ENCODE results near the gene NAV2.

NAV2 gene

DNA sequence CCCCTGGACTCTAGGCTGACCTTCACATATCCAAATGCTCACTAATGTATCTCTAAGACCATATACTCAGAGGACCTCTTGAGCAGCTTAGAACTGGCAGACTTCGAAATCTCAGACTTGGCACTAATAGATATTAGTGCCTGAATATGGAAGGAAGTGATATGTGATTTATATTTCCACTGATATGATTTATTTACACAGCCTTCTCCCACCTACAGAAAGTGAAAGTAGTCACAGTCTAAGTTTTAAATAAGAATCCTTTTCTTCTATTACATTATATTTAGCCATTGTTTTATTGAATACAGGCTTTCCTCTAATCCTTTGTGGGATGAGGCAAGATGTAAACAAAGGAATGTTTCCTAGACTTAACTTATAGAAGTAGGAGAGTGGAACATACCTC, 6.7 kb upstream of the NAV2 start:
- ChIA-PET POLR2A (no interaction called here), CTCF (interaction anchor here (1.1 kb wide), 1 partner anchor 13 kb away, joined by 3 read pairs; no protein-coding TSS in a partner anchor)
- WGBS (ENCODE audit: insufficient coverage) = no CpG with 5 or more reads among the region's 1 CpG
- Histone ChIP-seq H3K36me3 (ENCODE audit: control insufficient read depth in 4 of 4, insufficient read depth in 4 of 4, low read length in 3 of 4) (no peaks in the 10 kb centered on the region), H3K27me3 (replicated peaks in 2 of 5; ENCODE audit: control insufficient read depth in 4 of 5, insufficient read depth in 5 of 5, low read length in 4 of 5) (peaks cover 0 to 2% (median 0%) of the 10 kb centered on the region in 5 experiments), H3K4me3 (ENCODE audit: control insufficient read depth in 1 of 7, extremely low read depth in 1 of 7, insufficient read depth in 4 of 7, low read depth in 2 of 7, low read length in 6 of 7) (no peak overlapping the region), H3K4me1 (ENCODE audit: control extremely low read depth in 1 of 4, control insufficient read depth in 4 of 4, insufficient read depth in 4 of 4, low read length in 3 of 4) (peaks cover 0 to 1% (median 0%) of the 10 kb centered on the region in 4 experiments), H3K27ac (ENCODE audit: insufficient read depth in 1 of 2, low read depth in 1 of 2, low read length in 2 of 2, poor library complexity in 1 of 2, severe bottlenecking in 2 of 2) (no peak overlapping the region), H3K9me3 (ENCODE audit: control extremely low read depth in 1 of 5, control insufficient read depth in 4 of 5, insufficient read depth in 2 of 5, low read depth in 1 of 5, low read length in 4 of 5) (no peaks in the 10 kb centered on the region)
- peak in 2 of 3 donors; percentile 41 to 53 for DNase-seq

- POLR2A ChIA-PET = no interaction called here
- Histone ChIP-seq H3K27ac (ENCODE audit: insufficient read depth in 1 of 2, low read depth in 1 of 2, low read length in 2 of 2, poor library complexity in 1 of 2, severe bottlenecking in 2 of 2) (peak overlapping the region; percentile 25 to 71), H3K4me1 (ENCODE audit: control extremely low read depth in 1 of 4, control insufficient read depth in 4 of 4, insufficient read depth in 4 of 4, low read length in 3 of 4) (peaks cover 0 to 43% (median 34%) of the 10 kb centered on the region in 4 experiments), H3K27me3 (replicated peaks in 2 of 5; ENCODE audit: control insufficient read depth in 4 of 5, insufficient read depth in 5 of 5, low read length in 4 of 5) (peaks cover 0 to 32% (median 14%) of the 10 kb centered on the region in 5 experiments), H3K9me3 (ENCODE audit: control extremely low read depth in 1 of 5, control insufficient read depth in 4 of 5, insufficient read depth in 2 of 5, low read depth in 1 of 5, low read length in 4 of 5) (no peaks in the 10 kb centered on the region), H3K4me3 (ENCODE audit: control insufficient read depth in 1 of 7, extremely low read depth in 1 of 7, insufficient read depth in 4 of 7, low read depth in 2 of 7, low read length in 6 of 7) (peak overlapping the region; percentile 41 to 79 (median 67)), H3K36me3 (ENCODE audit: control insufficient read depth in 4 of 4, insufficient read depth in 4 of 4, low read length in 3 of 4) (no peaks in the 10 kb centered on the region)
- CTCF ChIA-PET = interaction anchor here (1.1 to 1.3 kb wide), 2 partner anchors 17 to 31 kb away, joined by 3 read pairs; no protein-coding TSS in a partner anchor
- DNase-seq = peak in 1 of 3 donors; percentile 32
- WGBS (ENCODE audit: insufficient coverage) = under 1% methylated on average over 15 of the region's 16 CpGs
These were observed 741 bp upstream of the NAV2 start for GRCh38 chr11:19711911-19712280.

GRCh38 chr11:19713196-19714021, 772 bp downstream of the NAV2 start:
- Histone ChIP-seq H3K4me3 (ENCODE audit: control insufficient read depth in 1 of 7, extremely low read depth in 1 of 7, insufficient read depth in 4 of 7, low read depth in 2 of 7, low read length in 6 of 7) (peak overlapping the region; percentile 41 to 79 (median 66)), H3K36me3 (ENCODE audit: control insufficient read depth in 4 of 4, insufficient read depth in 4 of 4, low read length in 3 of 4) (no peaks in the 10 kb centered on the region), H3K27me3 (replicated peaks in 2 of 5; ENCODE audit: control insufficient read depth in 4 of 5, insufficient read depth in 5 of 5, low read length in 4 of 5) (peaks cover 0 to 36% (median 14%) of the 10 kb centered on the region in 5 experiments), H3K9me3 (ENCODE audit: control extremely low read depth in 1 of 5, control insufficient read depth in 4 of 5, insufficient read depth in 2 of 5, low read depth in 1 of 5, low read length in 4 of 5) (no peaks in the 10 kb centered on the region), H3K27ac (ENCODE audit: insufficient read depth in 1 of 2, low read depth in 1 of 2, low read length in 2 of 2, poor library complexity in 1 of 2, severe bottlenecking in 2 of 2) (no peak overlapping the region), H3K4me1 (ENCODE audit: control extremely low read depth in 1 of 4, control insufficient read depth in 4 of 4, insufficient read depth in 4 of 4, low read length in 3 of 4) (peaks cover 0 to 43% (median 34%) of the 10 kb centered on the region in 4 experiments)
- DNase-seq = peak in 1 of 3 donors; percentile 22
- ChIA-PET POLR2A (no interaction called here), CTCF (interaction anchor here (1.0 to 1.3 kb wide), 2 partner anchors 10 to 19 kb away, joined by 3 to 5 read pairs; no protein-coding TSS in a partner anchor)
- 1% methylated on average over 61 of the region's 63 CpGs for WGBS (ENCODE audit: insufficient coverage)

DNA sequence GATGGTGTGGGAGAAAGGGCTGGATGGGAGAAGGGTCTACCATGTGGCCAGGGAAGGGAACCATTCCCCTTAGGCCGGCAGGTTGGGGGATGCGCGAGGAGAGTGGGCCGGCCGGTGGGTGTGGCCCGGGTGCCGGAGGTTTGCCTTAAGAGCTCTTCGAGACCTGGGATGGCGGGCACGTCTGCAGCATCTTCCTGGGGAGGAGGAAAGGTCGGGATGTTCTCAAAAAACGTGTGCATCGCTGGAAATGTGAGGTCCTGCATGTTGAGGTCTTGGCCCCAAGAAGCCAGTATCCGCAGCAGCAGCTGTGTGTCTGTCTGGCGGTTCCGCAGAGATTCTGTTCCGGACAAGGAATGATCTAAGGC, 1.4 kb downstream of the NAV2 start:
- H3K4me1 ChIP-seq (ENCODE audit: control extremely low read depth in 1 of 4, control insufficient read depth in 4 of 4, insufficient read depth in 4 of 4, low read length in 3 of 4) = peaks cover 0 to 43% (median 34%) of the 10 kb centered on the region in 4 experiments
- ChIA-PET CTCF (interaction anchor here (1.0 to 1.3 kb wide), 3 partner anchors 9 to 158 kb away, joined by 3 to 5 read pairs (median 3); no protein-coding TSS in a partner anchor), POLR2A (no interaction called here)
- peaks cover 0 to 36% (median 14%) of the 10 kb centered on the region in 5 experiments for H3K27me3 ChIP-seq (replicated peaks in 2 of 5; ENCODE audit: control insufficient read depth in 4 of 5, insufficient read depth in 5 of 5, low read length in 4 of 5)
- no peaks in the 10 kb centered on the region for H3K9me3 ChIP-seq (ENCODE audit: control extremely low read depth in 1 of 5, control insufficient read depth in 4 of 5, insufficient read depth in 2 of 5, low read depth in 1 of 5, low read length in 4 of 5)
- no peaks in the 10 kb centered on the region for H3K36me3 ChIP-seq (ENCODE audit: control insufficient read depth in 4 of 4, insufficient read depth in 4 of 4, low read length in 3 of 4)
- peak overlapping the region in 4 of 7 experiments; percentile 29 to 79 (median 74) for H3K4me3 ChIP-seq (ENCODE audit: control insufficient read depth in 1 of 7, extremely low read depth in 1 of 7, insufficient read depth in 4 of 7, low read depth in 2 of 7, low read length in 6 of 7)
- H3K27ac ChIP-seq (ENCODE audit: insufficient read depth in 1 of 2, low read depth in 1 of 2, low read length in 2 of 2, poor library complexity in 1 of 2, severe bottlenecking in 2 of 2) = no peak overlapping the region
- DNase-seq = no peak
- WGBS (ENCODE audit: insufficient coverage) = 2% methylated on average over 17 of the region's 17 CpGs

DNA sequence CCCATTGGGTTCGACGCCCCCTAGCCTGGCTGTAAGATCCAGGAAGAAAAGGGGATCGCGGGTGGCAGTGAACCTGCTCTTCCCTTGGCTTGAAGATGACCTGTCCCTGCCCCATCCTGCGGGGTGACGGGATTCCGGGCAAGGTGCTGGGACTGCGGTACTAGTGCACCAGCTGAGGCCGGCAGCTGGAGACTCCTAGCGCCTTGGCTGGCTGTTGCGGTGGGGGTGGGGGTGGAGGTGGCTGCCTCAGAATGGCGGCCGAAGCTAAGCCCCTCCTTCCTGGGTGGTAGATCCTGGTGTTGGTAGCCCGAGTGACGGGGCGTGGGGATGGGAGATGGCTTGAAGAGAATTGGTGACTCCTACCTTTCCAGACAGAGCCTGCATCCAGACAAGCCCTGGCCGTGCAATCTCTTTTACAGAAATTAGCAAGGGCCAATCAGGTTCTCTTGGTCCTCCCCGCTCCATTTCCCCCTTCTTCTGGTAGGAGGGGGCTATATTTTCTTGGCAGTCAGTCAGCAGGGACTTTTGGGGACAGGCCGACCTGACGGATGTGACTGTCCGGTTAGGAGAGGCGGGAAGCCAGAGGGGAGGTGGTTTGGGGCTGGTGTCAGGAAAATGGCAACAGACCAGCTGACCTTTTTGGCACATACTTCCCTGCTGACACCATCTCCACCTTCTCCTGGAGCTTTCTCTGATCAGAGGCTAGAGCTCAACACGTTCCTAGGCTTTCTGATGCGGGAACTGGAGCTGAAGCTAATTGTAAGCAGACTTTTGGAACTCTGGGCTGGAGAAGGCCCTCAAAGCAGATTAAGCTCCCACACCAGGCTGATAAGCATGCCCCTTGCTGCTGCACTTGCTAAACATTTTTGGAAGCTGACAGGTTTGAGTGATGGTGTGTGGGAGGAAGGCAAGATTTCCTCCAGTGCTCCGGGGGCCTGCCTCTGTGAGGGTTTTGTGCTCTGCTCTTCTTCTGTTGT, 2.0 kb downstream of the NAV2 start:
- H3K27ac ChIP-seq (ENCODE audit: insufficient read depth in 1 of 2, low read depth in 1 of 2, low read length in 2 of 2, poor library complexity in 1 of 2, severe bottlenecking in 2 of 2) = no peak overlapping the region
- peaks cover 0 to 36% (median 14%) of the 10 kb centered on the region in 5 experiments for H3K27me3 ChIP-seq (replicated peaks in 2 of 5; ENCODE audit: control insufficient read depth in 4 of 5, insufficient read depth in 5 of 5, low read length in 4 of 5)
- ChIA-PET POLR2A (no interaction called here), CTCF (interaction anchor here (1.0 to 1.3 kb wide), 4 partner anchors 8 to 159 kb away, joined by 3 to 5 read pairs (median 4); no protein-coding TSS in a partner anchor)
- H3K4me3 ChIP-seq (ENCODE audit: control insufficient read depth in 1 of 7, extremely low read depth in 1 of 7, insufficient read depth in 4 of 7, low read depth in 2 of 7, low read length in 6 of 7) = peak overlapping the region in 4 of 7 experiments; percentile 29 to 79 (median 74)
- no peaks in the 10 kb centered on the region for H3K9me3 ChIP-seq (ENCODE audit: control extremely low read depth in 1 of 5, control insufficient read depth in 4 of 5, insufficient read depth in 2 of 5, low read depth in 1 of 5, low read length in 4 of 5)
- DNase-seq = peak in 2 of 3 donors; percentile 27 to 50
- peaks cover 0 to 43% (median 34%) of the 10 kb centered on the region in 4 experiments for H3K4me1 ChIP-seq (ENCODE audit: control extremely low read depth in 1 of 4, control insufficient read depth in 4 of 4, insufficient read depth in 4 of 4, low read length in 3 of 4)
- 1% methylated on average over 11 of the region's 25 CpGs for WGBS (ENCODE audit: insufficient coverage)
- no peaks in the 10 kb centered on the region for H3K36me3 ChIP-seq (ENCODE audit: control insufficient read depth in 4 of 4, insufficient read depth in 4 of 4, low read length in 3 of 4)

- POLR2A ChIA-PET = no interaction called here
- H3K27me3 ChIP-seq (replicated peaks in 2 of 5; ENCODE audit: control insufficient read depth in 4 of 5, insufficient read depth in 5 of 5, low read length in 4 of 5) = peaks cover 0 to 36% (median 14%) of the 10 kb centered on the region in 5 experiments
- CTCF ChIA-PET = interaction anchor here (1.2 to 1.3 kb wide), 2 partner anchors 9 to 160 kb away, joined by 3 to 5 read pairs; no protein-coding TSS in a partner anchor
- WGBS (ENCODE audit: insufficient coverage) = 31% methylated on average over 5 of the region's 6 CpGs
- peaks cover 0 to 43% (median 34%) of the 10 kb centered on the region in 4 experiments for H3K4me1 ChIP-seq (ENCODE audit: control extremely low read depth in 1 of 4, control insufficient read depth in 4 of 4, insufficient read depth in 4 of 4, low read length in 3 of 4)
- no peak overlapping the region for H3K27ac ChIP-seq (ENCODE audit: insufficient read depth in 1 of 2, low read depth in 1 of 2, low read length in 2 of 2, poor library complexity in 1 of 2, severe bottlenecking in 2 of 2)
- peak in 2 of 3 donors; percentile 19 to 30 for DNase-seq
- H3K36me3 ChIP-seq (ENCODE audit: control insufficient read depth in 4 of 4, insufficient read depth in 4 of 4, low read length in 3 of 4) = no peaks in the 10 kb centered on the region
- H3K9me3 ChIP-seq (ENCODE audit: control extremely low read depth in 1 of 5, control insufficient read depth in 4 of 5, insufficient read depth in 2 of 5, low read depth in 1 of 5, low read length in 4 of 5) = no peaks in the 10 kb centered on the region
- peak overlapping the region in 2 of 7 experiments; percentile 75 to 79 for H3K4me3 ChIP-seq (ENCODE audit: control insufficient read depth in 1 of 7, extremely low read depth in 1 of 7, insufficient read depth in 4 of 7, low read depth in 2 of 7, low read length in 6 of 7)
These were observed 2.7 kb downstream of the NAV2 start for GRCh38 chr11:19715373-19715772.
